ENCODE results near the gene CTCF. TPM values are rescaled to one million over a fixed set of nuclear protein-coding genes. Genes with fewer than 3 reads are reported as not detected.
A peak's percentile ranks its signal among the peaks of the same experiment; 100 is the strongest.

Gene CTCF
- total RNA-seq, 2 donors from 2014 or later = 61.3 to 74.6 TPM

GRCh38 chr16:67561824-67562525 is 351 bp upstream of the CTCF start:
- Mint-ChIP-seq H3K27ac (peak overlapping the region; percentile 94), H3K36me3 (ENCODE audit: low read depth) (peaks cover 5% of the 10 kb centered on the region), H3K4me1 (peaks cover 18% of the 10 kb centered on the region), H3K4me3 (peak overlapping the region; percentile 80), H3K27me3 (ENCODE audit: insufficient read depth) (no peaks in the 10 kb centered on the region), H3K9me3 (no peaks in the 10 kb centered on the region)
- Histone ChIP-seq H3K4me3 (ENCODE audit: low read length) (peak overlapping the region; percentile 91), H3K36me3 (ENCODE audit: control insufficient read depth, insufficient read depth, low read length) (no peaks in the 10 kb centered on the region), H3K9me3 (ENCODE audit: control insufficient read depth, low read length) (no peaks in the 10 kb centered on the region), H3K4me1 (ENCODE audit: control insufficient read depth, insufficient read depth, low read length) (no peaks in the 10 kb centered on the region), H3K9ac (ENCODE audit: extremely low read depth, low read length, poor library complexity, severe bottlenecking) (peak overlapping the region; percentile 75), H3K27ac (ENCODE audit: low read depth, low read length) (peak overlapping the region; percentile 100), H3K27me3 (ENCODE audit: control insufficient read depth, insufficient read depth, low read length, poor library complexity, severe bottlenecking) (no peaks in the 10 kb centered on the region)
- WGBS, 2 experiments (ENCODE audit: insufficient coverage in 1 of 2, insufficient read length in 1 of 2) = 1 to 7% methylated on average over 2 to 73 of the region's 76 CpGs
- peak; percentile 97 for DNase-seq
- TF ChIP-seq CTCF (conservative IDR thresholded peaks at IDR 0.05) = no peak

GRCh38 chr16:67562918-67563707 is 787 bp downstream of the CTCF start:
- Mint-ChIP-seq H3K4me3 (peak overlapping the region; percentile 80), H3K27me3 (ENCODE audit: insufficient read depth) (no peaks in the 10 kb centered on the region), H3K4me1 (peaks cover 18% of the 10 kb centered on the region), H3K9me3 (no peaks in the 10 kb centered on the region), H3K27ac (peak overlapping the region; percentile 95), H3K36me3 (ENCODE audit: low read depth) (peaks cover 5% of the 10 kb centered on the region)
- Histone ChIP-seq H3K4me3 (ENCODE audit: low read length) (peak overlapping the region; percentile 94), H3K9me3 (ENCODE audit: control insufficient read depth, low read length) (no peaks in the 10 kb centered on the region), H3K4me1 (ENCODE audit: control insufficient read depth, insufficient read depth, low read length) (no peaks in the 10 kb centered on the region), H3K27me3 (ENCODE audit: control insufficient read depth, insufficient read depth, low read length, poor library complexity, severe bottlenecking) (no peaks in the 10 kb centered on the region), H3K27ac (ENCODE audit: low read depth, low read length) (peak overlapping the region; percentile 100), H3K36me3 (ENCODE audit: control insufficient read depth, insufficient read depth, low read length) (no peaks in the 10 kb centered on the region), H3K9ac (ENCODE audit: extremely low read depth, low read length, poor library complexity, severe bottlenecking) (peak overlapping the region; percentile 95)
- no peak for TF ChIP-seq CTCF (conservative IDR thresholded peaks at IDR 0.05)
- peak; percentile 82 for DNase-seq
- 0 to 1% methylated on average over 40 to 93 of the region's 96 CpGs for WGBS, 2 experiments (ENCODE audit: insufficient coverage in 1 of 2, insufficient read length in 1 of 2)

DNA sequence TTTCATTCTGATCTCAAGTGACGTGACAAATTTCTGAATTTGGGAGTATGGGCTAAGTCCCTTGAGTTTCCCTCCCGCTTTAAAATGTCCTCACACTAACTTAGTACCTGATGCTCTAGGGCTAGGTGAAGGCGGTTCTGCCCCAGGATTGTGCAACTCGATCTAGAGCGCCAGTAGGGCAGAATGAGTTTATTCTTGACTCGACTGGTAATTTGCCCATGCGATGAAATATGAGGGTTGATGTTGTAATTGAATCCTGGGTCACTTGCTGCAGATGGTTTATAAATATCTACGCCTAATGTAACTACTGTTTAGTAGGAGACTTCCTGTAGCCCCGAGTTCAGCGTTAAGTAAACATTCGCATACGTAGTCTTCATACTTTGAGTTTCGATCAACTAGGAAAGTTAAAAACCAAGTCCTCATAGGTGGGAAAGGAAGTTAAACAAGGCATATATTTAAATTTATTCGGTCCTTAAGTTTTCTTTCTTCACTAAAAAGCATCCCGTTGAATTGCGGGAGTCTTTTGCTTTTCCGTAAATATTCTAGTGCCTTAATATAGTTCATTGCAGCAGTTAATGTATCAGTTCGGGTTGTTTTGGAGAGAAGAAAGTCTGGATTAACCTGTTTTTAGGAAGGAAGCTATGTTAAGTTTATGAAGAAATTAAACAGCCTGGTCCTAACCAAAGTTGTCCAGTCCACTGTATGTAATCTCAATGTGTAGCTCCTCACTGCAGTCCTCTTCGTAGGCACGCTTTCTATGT is 1.6 kb downstream of the CTCF start:
- no peaks in the 10 kb centered on the region for H3K27me3 Mint-ChIP-seq (ENCODE audit: insufficient read depth)
- H3K4me1 Mint-ChIP-seq = peaks cover 18% of the 10 kb centered on the region
- H3K4me3 ChIP-seq (ENCODE audit: low read length) = peak overlapping the region; percentile 94
- no peak for TF ChIP-seq CTCF (conservative IDR thresholded peaks at IDR 0.05)
- H3K27me3 ChIP-seq (ENCODE audit: control insufficient read depth, insufficient read depth, low read length, poor library complexity, severe bottlenecking) = no peaks in the 10 kb centered on the region
- H3K9me3 ChIP-seq (ENCODE audit: control insufficient read depth, low read length) = no peaks in the 10 kb centered on the region
- H3K9ac ChIP-seq (ENCODE audit: extremely low read depth, low read length, poor library complexity, severe bottlenecking) = peak overlapping the region; percentile 95
- H3K27ac ChIP-seq (ENCODE audit: low read depth, low read length) = peak overlapping the region; percentile 100
- peak overlapping the region; percentile 80 for H3K4me3 Mint-ChIP-seq
- H3K27ac Mint-ChIP-seq = peak overlapping the region; percentile 95
- DNase-seq = no peak
- WGBS, 2 experiments (ENCODE audit: insufficient coverage in 1 of 2, insufficient read length in 1 of 2) = 11% methylated on average over 16 to 20 of the region's 20 CpGs
- no peaks in the 10 kb centered on the region for H3K36me3 ChIP-seq (ENCODE audit: control insufficient read depth, insufficient read depth, low read length)
- no peaks in the 10 kb centered on the region for H3K4me1 ChIP-seq (ENCODE audit: control insufficient read depth, insufficient read depth, low read length)
- H3K9me3 Mint-ChIP-seq = no peaks in the 10 kb centered on the region
- H3K36me3 Mint-ChIP-seq (ENCODE audit: low read depth) = peaks cover 5% of the 10 kb centered on the region

Data from endodermal cell (in vitro differentiated cells).